ENCODE results near the gene SSR3.

- TF ChIP-seq CTCF (conservative IDR thresholded peaks at IDR 0.05 in 1 of 2, IDR thresholded peaks at IDR 0.05 in 1 of 2; ENCODE audit: low read depth in 1 of 2, low read length in 2 of 2) (no peak), EZH2 (IDR thresholded peaks at IDR 0.05; ENCODE audit: low read length, missing control alignments) (no peak)
Observed at GRCh38 chr3:156554842-156555687, at the start of gene SSR3.
